HEK293 (cell line): ENCODE results near the gene ADSS1.

ENCODE experiments used
- CTCF ChIA-PET: fragments of 350-600 bp; formaldehyde crosslinking; extraction: SDS; loops from one replicate; lab custom pipeline; 2021; ENCODE audit warnings: antibody characterized with exemption; lab: Yijun Ruan, JAX
- POLR2A ChIA-PET: fragments of 300-600 bp; formaldehyde crosslinking; extraction: SDS; loops from one replicate; lab custom pipeline; 2020; ENCODE audit warnings: antibody characterized with exemption, inconsistent platforms; lab: Yijun Ruan, JAX
- H3K27ac ChIP-seq: fragments of 200-500 bp; sonication (Bioruptor generic); 2 replicates; pipeline ENCODE4 v1.5.1; 2014; ENCODE audit warnings: low read depth, low read length, control low read depth, inconsistent platforms; ENCODE audit errors: extremely low read depth
- H3K36me3 ChIP-seq, 2 experiments: fragments of 200-500 bp in 1 of 2; sonication (Bioruptor generic) in 1 of 2; 1 replicate in 1 of 2; 2 replicates in 1 of 2; pipeline ENCODE4 v1.5.1; 2014 to 2017; ENCODE audit warnings: inconsistent platforms in 2 of 2, low read length in 2 of 2; ENCODE audit not compliant: control insufficient read depth in 2 of 2, insufficient read depth in 1 of 2
- H3K4me1 ChIP-seq: fragments of 200-500 bp; sonication (Bioruptor generic); 2 replicates; pipeline ENCODE4 v1.5.1; 2014; ENCODE audit warnings: mild to moderate bottlenecking, low read length, inconsistent platforms; ENCODE audit not compliant: control insufficient read depth, insufficient read depth
- H3K4me3 ChIP-seq: 2 replicates; pipeline ENCODE4 v1.5.1; 2011; ENCODE audit warnings: low read depth, mild to moderate bottlenecking, control low read depth, low read length, moderate library complexity
- H3K9me3 ChIP-seq: fragments of 200-500 bp; sonication (Bioruptor generic); 2 replicates; pipeline ENCODE4 v1.5.1; 2014; ENCODE audit warnings: low read depth, low read length, inconsistent platforms; ENCODE audit not compliant: control insufficient read depth, insufficient read depth
- BCL11A ChIP-seq: fragments of 450-650 bp; formaldehyde crosslinking; IDR thresholded peaks from 2 replicates; pipeline ENCODE4 v1.5.1; 2016; ENCODE audit warnings: low read depth, missing biosample characterization, missing genetic modification characterization
- BCL11B ChIP-seq: fragments of 450-650 bp; formaldehyde crosslinking; IDR thresholded peaks from 2 replicates; pipeline ENCODE4 v1.5.1; 2016; ENCODE audit warnings: low read depth, missing biosample characterization, missing genetic modification characterization
- BCL6B ChIP-seq: fragments of 450-650 bp; formaldehyde crosslinking; IDR thresholded peaks from 2 replicates; pipeline ENCODE4 v1.5.1; 2017; ENCODE audit warnings: missing biosample characterization, missing genetic modification characterization
- GLIS1 ChIP-seq: fragments of 450-650 bp; formaldehyde crosslinking; IDR thresholded peaks from 2 replicates; pipeline ENCODE4 v1.5.1; 2016; ENCODE audit warnings: missing biosample characterization, missing genetic modification characterization
- GLIS2 ChIP-seq: fragments of 450-650 bp; formaldehyde crosslinking; IDR thresholded peaks from 2 replicates; pipeline ENCODE4 v1.5.1; 2016; ENCODE audit warnings: missing biosample characterization, missing genetic modification characterization
- HOXD13 ChIP-seq: sonication (generic); formaldehyde crosslinking; IDR thresholded peaks from 2 replicates; pipeline ENCODE4 v1.8.0; 2022; ENCODE audit warnings: missing genetic modification reagents, borderline replicate concordance
- KLF1 ChIP-seq: fragments of 450-650 bp; formaldehyde crosslinking; IDR thresholded peaks from 2 replicates; pipeline ENCODE4 v1.5.1; 2016; ENCODE audit warnings: missing biosample characterization, missing genetic modification characterization
- KLF8 ChIP-seq: fragments of 450-650 bp; formaldehyde crosslinking; IDR thresholded peaks from 2 replicates; pipeline ENCODE4 v1.5.1; 2016; ENCODE audit warnings: missing biosample characterization, missing genetic modification characterization
- ZBTB20 ChIP-seq: fragments of 450-650 bp; formaldehyde crosslinking; IDR thresholded peaks from 2 replicates; pipeline ENCODE4 v1.5.1; 2016; ENCODE audit warnings: missing biosample characterization, missing genetic modification characterization
- ZIC2 ChIP-seq: fragments of 450-650 bp; formaldehyde crosslinking; IDR thresholded peaks from 2 replicates; pipeline ENCODE4 v1.5.1; 2016; ENCODE audit warnings: missing biosample characterization, missing genetic modification characterization
- ZNF155 ChIP-seq: fragments of 450-650 bp; formaldehyde crosslinking; IDR thresholded peaks from 2 replicates; pipeline ENCODE4 v1.5.1; 2016; ENCODE audit warnings: missing biosample characterization, missing genetic modification characterization
- ZNF175 ChIP-seq: fragments of 450-650 bp; formaldehyde crosslinking; IDR thresholded peaks from 2 replicates; pipeline ENCODE4 v1.5.1; 2016; ENCODE audit warnings: missing biosample characterization, missing genetic modification characterization
- ZNF19 ChIP-seq: fragments of 450-650 bp; formaldehyde crosslinking; IDR thresholded peaks from 2 replicates; pipeline ENCODE4; 2016; ENCODE audit warnings: missing biosample characterization, missing genetic modification characterization, low read depth
- ZNF214 ChIP-seq: fragments of 450-650 bp; formaldehyde crosslinking; IDR thresholded peaks from 2 replicates; pipeline ENCODE4 v1.5.1; 2017; ENCODE audit warnings: missing biosample characterization, mild to moderate bottlenecking, missing genetic modification characterization, borderline replicate concordance
- ZNF302 ChIP-seq: fragments of 450-650 bp; formaldehyde crosslinking; IDR thresholded peaks from 2 replicates; pipeline ENCODE4 v1.5.1; 2016; ENCODE audit warnings: missing biosample characterization, missing genetic modification characterization, low read depth
- ZNF341 ChIP-seq: fragments of 450-650 bp; formaldehyde crosslinking; IDR thresholded peaks from 2 replicates; pipeline ENCODE4; 2016; ENCODE audit warnings: low read depth, missing biosample characterization, missing genetic modification characterization
- ZNF37A ChIP-seq: fragments of 450-650 bp; IDR thresholded peaks from 2 replicates; pipeline ENCODE4 v1.5.1; 2018; ENCODE audit warnings: missing biosample characterization, missing genetic modification characterization
- ZNF521 ChIP-seq: fragments of 450-650 bp; formaldehyde crosslinking; IDR thresholded peaks from 2 replicates; pipeline ENCODE4 v1.5.1; 2017; ENCODE audit warnings: missing biosample characterization, mild to moderate bottlenecking, missing genetic modification characterization
- ZNF544 ChIP-seq: fragments of 450-650 bp; formaldehyde crosslinking; IDR thresholded peaks from 2 replicates; pipeline ENCODE4 v1.5.0; 2017; ENCODE audit warnings: missing biosample characterization, missing genetic modification characterization
- ZNF701 ChIP-seq: fragments of 450-650 bp; formaldehyde crosslinking; IDR thresholded peaks from 2 replicates; pipeline ENCODE4 v1.5.1; 2016; ENCODE audit warnings: missing biosample characterization, missing genetic modification characterization
- ZNF785 ChIP-seq: fragments of 450-650 bp; formaldehyde crosslinking; IDR thresholded peaks from 2 replicates; pipeline ENCODE4 v1.5.1; 2016; ENCODE audit warnings: missing biosample characterization, missing genetic modification characterization
- TF ChIP-seq, protein P1 (sequence below): fragments of 450-650 bp; formaldehyde crosslinking; IDR thresholded peaks from 2 replicates; pipeline ENCODE4 v1.5.1; 2016; ENCODE audit warnings: missing biosample characterization, missing genetic modification characterization
- TF ChIP-seq, protein P2 (sequence below): fragments of 450-650 bp; formaldehyde crosslinking; IDR thresholded peaks from 2 replicates; pipeline ENCODE4 v1.5.1; 2016; ENCODE audit warnings: missing biosample characterization, missing genetic modification characterization
- TF ChIP-seq, protein P3 (sequence below): fragments of 450-650 bp; formaldehyde crosslinking; IDR thresholded peaks from 2 replicates; pipeline ENCODE4 v1.5.1; 2016; ENCODE audit warnings: missing biosample characterization, missing genetic modification characterization

The ADSS1 gene

GRCh38 chr14:104782808-104783139, 58.7 kb downstream of the ADSS1 start (continued):
- TF ChIP-seq, protein P1, sequence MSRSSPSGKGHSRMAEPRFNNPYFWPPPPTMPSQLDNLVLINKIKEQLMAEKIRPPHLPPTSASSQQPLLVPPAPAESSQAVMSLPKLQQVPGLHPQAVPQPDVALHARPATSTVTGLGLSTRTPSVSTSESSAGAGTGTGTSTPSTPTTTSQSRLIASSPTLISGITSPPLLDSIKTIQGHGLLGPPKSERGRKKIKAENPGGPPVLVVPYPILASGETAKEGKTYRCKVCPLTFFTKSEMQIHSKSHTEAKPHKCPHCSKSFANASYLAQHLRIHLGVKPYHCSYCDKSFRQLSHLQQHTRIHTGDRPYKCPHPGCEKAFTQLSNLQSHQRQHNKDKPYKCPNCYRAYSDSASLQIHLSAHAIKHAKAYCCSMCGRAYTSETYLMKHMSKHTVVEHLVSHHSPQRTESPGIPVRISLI, result no peak
- TF ChIP-seq ZNF785 (tag by site-specific recombination), result no peak
- TF ChIP-seq ZNF521 (tag by site-specific recombination), result no peak
- TF ChIP-seq ZNF175, result no peak
- TF ChIP-seq ZNF302 (tag by site-specific recombination), result no peak

- TF ChIP-seq ZIC2 (peak; percentile 52; the same call in 1 of the 2 replicates), KLF1 (peak; percentile 43; the same call in 1 of the 2 replicates), GLIS2 (peak; percentile 49; the same call in 1 of the 2 replicates), ZNF341 (tag by site-specific recombination) (peak; percentile 53; the same call in 1 of the 2 replicates), HOXD13 (no peak)
- ChIA-PET CTCF (no interaction called here), POLR2A (no interaction called here)
- Histone ChIP-seq H3K36me3 (peaks cover 0 to 86% of the 10 kb centered on the region in 2 experiments; a peak in 1 of 3 replicates), H3K4me1 (no peaks in the 10 kb centered on the region), H3K27ac (0 out of 2 replicates have a peak overlapping the region, but pooled peaks have one; percentile 9), H3K9me3 (no peaks in the 10 kb centered on the region), H3K4me3 (no peak overlapping the region)
Measured at GRCh38 chr14:104783484-104784217, 59.6 kb downstream of the ADSS1 start.

GRCh38 chr14:104784218-104784568, 60.2 kb downstream of the ADSS1 start:
- H3K36me3 ChIP-seq, result peaks cover 0 to 86% of the 10 kb centered on the region in 2 experiments; a peak in 1 of 3 replicates
- POLR2A ChIA-PET, result no interaction called here
- H3K27ac ChIP-seq, result 0 out of 2 replicates have a peak overlapping the region, but pooled peaks have one; percentile 9

GRCh38 chr14:104784846-104785707, 61.0 kb downstream of the ADSS1 start:
- Histone ChIP-seq H3K9me3 (no peaks in the 10 kb centered on the region), H3K4me1 (no peaks in the 10 kb centered on the region), H3K27ac (no peak overlapping the region), H3K36me3 (peaks cover 0 to 86% of the 10 kb centered on the region in 2 experiments; a peak in 1 of 3 replicates), H3K4me3 (no peak overlapping the region)
- POLR2A ChIA-PET, result no interaction called here
- CTCF ChIA-PET, result no interaction called here
- TF ChIP-seq KLF8 (tag by site-specific recombination) (no peak), ZNF37A (tag by site-specific recombination) (no peak), BCL11B (tag by site-specific recombination) (0 out of 2 replicates have a peak, but pooled peaks have one; percentile 2), BCL6B (tag by site-specific recombination) (no peak), ZIC2 (peak; percentile 17; the same call in 1 of the 2 replicates), ZNF19 (tag by site-specific recombination) (no peak), ZNF155 (tag by site-specific recombination) (no peak), BCL11A (tag by site-specific recombination) (no peak), ZNF701 (tag by site-specific recombination) (no peak), ZNF544 (tag by site-specific recombination) (0 out of 2 replicates have a peak, but pooled peaks have one; percentile 55), ZNF785 (tag by site-specific recombination) (no peak)
- TF ChIP-seq, protein P2, sequence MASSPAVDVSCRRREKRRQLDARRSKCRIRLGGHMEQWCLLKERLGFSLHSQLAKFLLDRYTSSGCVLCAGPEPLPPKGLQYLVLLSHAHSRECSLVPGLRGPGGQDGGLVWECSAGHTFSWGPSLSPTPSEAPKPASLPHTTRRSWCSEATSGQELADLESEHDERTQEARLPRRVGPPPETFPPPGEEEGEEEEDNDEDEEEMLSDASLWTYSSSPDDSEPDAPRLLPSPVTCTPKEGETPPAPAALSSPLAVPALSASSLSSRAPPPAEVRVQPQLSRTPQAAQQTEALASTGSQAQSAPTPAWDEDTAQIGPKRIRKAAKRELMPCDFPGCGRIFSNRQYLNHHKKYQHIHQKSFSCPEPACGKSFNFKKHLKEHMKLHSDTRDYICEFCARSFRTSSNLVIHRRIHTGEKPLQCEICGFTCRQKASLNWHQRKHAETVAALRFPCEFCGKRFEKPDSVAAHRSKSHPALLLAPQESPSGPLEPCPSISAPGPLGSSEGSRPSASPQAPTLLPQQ (tag by site-specific recombination), result 0 out of 2 replicates have a peak, but pooled peaks have one; percentile 18
- TF ChIP-seq, protein P3, sequence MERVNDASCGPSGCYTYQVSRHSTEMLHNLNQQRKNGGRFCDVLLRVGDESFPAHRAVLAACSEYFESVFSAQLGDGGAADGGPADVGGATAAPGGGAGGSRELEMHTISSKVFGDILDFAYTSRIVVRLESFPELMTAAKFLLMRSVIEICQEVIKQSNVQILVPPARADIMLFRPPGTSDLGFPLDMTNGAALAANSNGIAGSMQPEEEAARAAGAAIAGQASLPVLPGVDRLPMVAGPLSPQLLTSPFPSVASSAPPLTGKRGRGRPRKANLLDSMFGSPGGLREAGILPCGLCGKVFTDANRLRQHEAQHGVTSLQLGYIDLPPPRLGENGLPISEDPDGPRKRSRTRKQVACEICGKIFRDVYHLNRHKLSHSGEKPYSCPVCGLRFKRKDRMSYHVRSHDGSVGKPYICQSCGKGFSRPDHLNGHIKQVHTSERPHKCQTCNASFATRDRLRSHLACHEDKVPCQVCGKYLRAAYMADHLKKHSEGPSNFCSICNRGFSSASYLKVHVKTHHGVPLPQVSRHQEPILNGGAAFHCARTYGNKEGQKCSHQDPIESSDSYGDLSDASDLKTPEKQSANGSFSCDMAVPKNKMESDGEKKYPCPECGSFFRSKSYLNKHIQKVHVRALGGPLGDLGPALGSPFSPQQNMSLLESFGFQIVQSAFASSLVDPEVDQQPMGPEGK (tag by site-specific recombination), result 0 out of 2 replicates have a peak, but pooled peaks have one; percentile 15

More at GRCh38 chr14:104784218-104784568, 60.2 kb downstream of the ADSS1 start:
- Histone ChIP-seq H3K4me3 (no peak overlapping the region), H3K4me1 (no peaks in the 10 kb centered on the region)
- CTCF ChIA-PET, result no interaction called here
- TF ChIP-seq ZNF19 (tag by site-specific recombination) (no peak), ZNF214 (no peak), GLIS2 (peak; percentile 28; the same call in 1 of the 2 replicates), ZIC2 (peak; percentile 65), ZBTB20 (tag by site-specific recombination) (peak; percentile 58; the same call in 1 of the 2 replicates), GLIS1 (tag by site-specific recombination) (peak; percentile 95)
- TF ChIP-seq, all 188 proteins: peak for 4
- H3K9me3 ChIP-seq, result no peaks in the 10 kb centered on the region
